Right lung (tissue), 10 donors: ENCODE data around the gene ENOSF1. TPM values are rescaled to one million over a fixed set of nuclear protein-coding genes. Genes with fewer than 3 reads are reported as not detected.
"Not testable (repeated sequence)": the region's sequence is repeated elsewhere in the genome, so short reads cannot be mapped to it uniquely, and the experiment has no call there.

Experiments used
- DNase-seq, 2 donors: peaks; one replicate each; pipeline ENCODE4 v3.0.0-alpha.2; 2013
- long read RNA-seq, 8 donors: transcript quantifications; one replicate each; lab custom pipeline, GENCODE V29; 2026
- polyA plus RNA-seq, 5 donors: library from polyadenylated mRNA; unstranded; fragments of 120-200 nt; gene quantifications; one replicate each; pipeline versions ENCODE4 v1.2.1 to v1.2.3, GENCODE V29; 2013; ENCODE audit warnings: inconsistent platforms in 1 of 5, low replicate concordance in 1 of 5; ENCODE audit not compliant: insufficient read length in 5 of 5, insufficient read depth in 1 of 5

ENOSF1 gene
- 100 to 1,000 TPM; 100 to 128 (median 116) TPM for polyA plus RNA-seq
- long read RNA-seq, donor 1, partial matches to known transcripts, result 0 of 9 reads
- long read RNA-seq, donor 1, other reads (novel, unspliced or antisense), result 0 of 9 reads
- long read RNA-seq, donor 2, full-length matches to known transcripts, result 7 of 172 reads
- long read RNA-seq, donor 2, partial matches to known transcripts, result 24 of 172 reads
- long read RNA-seq, donor 2, other reads (novel, unspliced or antisense), result 141 of 172 reads
- long read RNA-seq, donor 3, partial matches to known transcripts, result 455 of 469 reads
- long read RNA-seq, donor 3, other reads (novel, unspliced or antisense), result 0 of 469 reads
- long read RNA-seq, donor 4, full-length matches to known transcripts, result 8 of 8 reads
- long read RNA-seq, donor 4, partial matches to known transcripts, result 0 of 8 reads
- long read RNA-seq, donor 4, other reads (novel, unspliced or antisense), result 0 of 8 reads
- long read RNA-seq, donor 5, transcript ENOSF1-213 (3 exons, 443 nt), result major isoform, 9 of 33 reads
- long read RNA-seq, donor 5, partial matches to known transcripts, result 14 of 33 reads
- long read RNA-seq, donor 5, other reads (novel, unspliced or antisense), result 0 of 33 reads
- long read RNA-seq, donor 6, partial matches to known transcripts, result 21 of 33 reads
- long read RNA-seq, donor 6, other reads (novel, unspliced or antisense), result 0 of 33 reads
- long read RNA-seq, donor 7, full-length matches to known transcripts, result 9 of 9 reads
- long read RNA-seq, donor 7, partial matches to known transcripts, result 0 of 9 reads
- long read RNA-seq, donor 7, other reads (novel, unspliced or antisense), result 0 of 9 reads
- long read RNA-seq, donor 8, partial matches to known transcripts, result 0 of 3 reads
- long read RNA-seq, donor 8, other reads (novel, unspliced or antisense), result 0 of 3 reads

DNA sequence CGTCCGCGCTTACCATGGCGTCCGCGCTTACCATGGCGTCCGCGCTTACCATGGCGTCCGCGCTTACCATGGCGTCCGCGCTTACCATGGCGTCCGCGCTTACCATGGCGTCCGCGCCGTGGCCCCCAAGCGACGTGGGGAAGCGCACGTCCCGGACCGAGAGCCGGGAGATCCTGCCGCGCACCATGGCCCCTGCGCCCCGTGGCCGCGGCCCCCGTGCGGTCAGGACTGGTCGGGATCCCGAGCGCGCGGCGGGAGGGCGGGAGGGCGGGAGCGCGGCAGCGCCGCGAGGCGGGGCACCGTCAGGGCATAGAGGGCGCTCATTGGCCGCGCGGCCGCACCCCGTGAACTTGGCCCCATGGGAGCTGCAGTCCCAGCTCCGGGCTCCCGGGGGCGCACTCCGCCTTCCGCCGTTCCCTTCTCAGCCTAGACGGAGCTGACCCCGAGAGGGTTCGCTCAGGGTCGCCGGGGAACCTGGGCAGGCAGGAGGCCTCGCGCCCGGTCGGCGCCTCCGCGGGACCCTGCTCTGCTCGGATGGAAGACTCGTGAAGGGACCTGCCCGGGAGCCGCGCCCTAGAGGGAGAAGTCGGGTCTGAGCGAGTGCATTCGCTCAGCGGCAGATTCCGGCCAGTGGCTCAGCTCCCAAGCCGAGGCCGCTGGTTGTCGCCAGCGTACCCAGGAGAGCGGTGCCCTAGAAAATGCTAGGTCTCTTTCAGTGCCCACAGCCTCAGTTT lies at the start of gene ENOSF1:
Gene ENOSF1, minus strand, starts transcription at position 230 of the 734 bp plus-strand sequence. Its CDS starts 43 bp downstream, at position 187.
- DNase-seq, result peak; percentile 75 to 85

- not testable (repeated sequence) for DNase-seq
Observed at GRCh38 chr18:759864-760263, 47.4 kb upstream of the ENOSF1 start.

DNA sequence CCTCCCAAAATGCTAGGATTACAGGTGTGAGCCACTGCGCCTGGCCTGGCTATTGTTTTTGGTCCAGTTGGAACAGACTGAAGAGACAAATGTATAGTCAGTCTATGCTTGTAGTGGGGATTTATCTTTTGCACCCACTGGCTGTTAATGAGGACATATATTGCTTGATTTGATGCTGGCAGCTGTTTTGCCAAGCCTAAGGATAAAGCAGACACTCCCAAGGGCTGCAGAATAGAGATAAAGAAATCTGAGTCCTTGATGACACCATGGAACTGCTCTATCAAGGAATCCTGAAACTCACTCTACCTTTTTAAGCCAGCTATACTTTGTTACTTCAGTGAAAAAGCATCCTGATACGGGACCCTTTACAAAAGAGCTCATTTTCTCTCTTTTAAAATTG lies 43.1 kb upstream of the ENOSF1 start:
- DNase-seq, result no peak

- no peak for DNase-seq
Observed at GRCh38 chr18:754656-755055, 42.2 kb upstream of the ENOSF1 start.

GRCh38 chr18:750456-750855 lies 38.0 kb upstream of the ENOSF1 start:
- no peak for DNase-seq

GRCh38 chr18:744832-745597 lies 32.6 kb upstream of the ENOSF1 start:
- no peak for DNase-seq

- peak; percentile 12 to 32 for DNase-seq
Observed at GRCh38 chr18:741931-742512, 29.6 kb upstream of the ENOSF1 start.

GRCh38 chr18:732371-732770 lies 19.9 kb upstream of the ENOSF1 start:
- DNase-seq, result no peak

- no peak for DNase-seq
Observed at GRCh38 chr18:731185-731584, 18.8 kb upstream of the ENOSF1 start.

GRCh38 chr18:730692-731091 lies 18.3 kb upstream of the ENOSF1 start:
- DNase-seq, result no peak

DNA sequence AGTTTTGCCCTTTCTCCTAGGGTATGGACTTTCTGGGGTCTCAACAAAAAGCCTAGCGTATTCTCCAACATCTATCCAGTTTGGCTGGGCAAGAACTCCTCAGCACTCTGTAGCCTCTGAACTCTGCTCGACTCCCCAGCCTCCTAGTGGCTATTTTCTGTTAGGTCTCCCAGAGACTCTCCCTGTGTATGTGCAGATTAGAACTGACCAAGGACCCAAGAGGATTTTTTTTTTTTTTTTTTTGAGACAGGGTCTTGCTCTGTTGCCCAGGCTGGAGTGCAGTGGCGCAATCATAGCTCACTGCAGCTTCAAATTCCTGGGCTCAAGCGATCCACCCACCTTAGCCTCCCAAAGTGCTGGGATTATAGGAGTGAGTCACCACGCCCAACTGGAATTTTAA lies 17.7 kb upstream of the ENOSF1 start:
- not testable (repeated sequence) for DNase-seq

GRCh38 chr18:725646-726045 lies 13.2 kb upstream of the ENOSF1 start:
- DNase-seq, result no peak

DNA sequence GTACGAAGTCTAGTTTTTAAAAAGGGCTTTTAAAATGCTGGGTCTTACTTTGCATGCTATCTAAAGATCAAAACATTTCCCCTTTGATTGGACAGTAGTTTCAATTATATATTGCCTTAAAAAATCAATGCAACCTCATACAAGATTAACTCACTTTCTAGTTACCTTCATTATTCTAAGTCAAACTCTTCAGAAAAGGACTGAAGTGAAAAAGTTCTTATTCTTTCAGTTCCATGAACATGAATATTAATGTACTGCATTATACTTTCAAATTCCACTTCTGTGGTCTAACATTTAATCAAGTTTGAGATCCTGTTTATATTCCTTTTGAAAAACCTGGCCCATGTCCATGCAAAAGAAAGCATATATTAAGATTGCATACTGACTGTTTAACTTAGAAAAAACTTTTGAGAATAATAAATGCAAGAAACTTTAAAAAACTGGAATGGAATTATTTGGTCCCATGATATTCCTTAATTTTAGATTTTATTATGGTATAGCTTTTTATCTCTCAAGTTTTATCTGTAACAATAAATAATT lies 11.2 kb upstream of the ENOSF1 start:
- DNase-seq, result no peak

GRCh38 chr18:717003-717402 lies 4.6 kb upstream of the ENOSF1 start:
- no peak for DNase-seq

DNA sequence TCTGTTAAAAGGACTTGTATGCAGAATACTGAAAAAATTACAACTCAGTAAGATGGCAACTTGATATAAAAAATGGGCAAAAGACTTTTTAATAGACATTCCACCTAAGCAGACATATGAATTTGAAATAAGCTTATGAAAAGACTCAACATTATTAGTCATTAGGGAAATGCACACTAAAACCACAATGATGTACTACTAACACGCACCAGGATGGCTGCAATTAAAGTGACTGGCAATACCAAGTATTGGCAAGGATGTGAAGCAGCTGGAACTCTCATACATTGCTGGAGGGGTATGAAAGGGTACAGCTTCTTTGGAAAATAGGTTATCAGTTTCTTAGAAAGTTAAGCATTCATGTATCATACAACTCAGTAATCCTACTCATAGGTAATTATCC lies 3.2 kb upstream of the ENOSF1 start:
- no peak for DNase-seq

DNA sequence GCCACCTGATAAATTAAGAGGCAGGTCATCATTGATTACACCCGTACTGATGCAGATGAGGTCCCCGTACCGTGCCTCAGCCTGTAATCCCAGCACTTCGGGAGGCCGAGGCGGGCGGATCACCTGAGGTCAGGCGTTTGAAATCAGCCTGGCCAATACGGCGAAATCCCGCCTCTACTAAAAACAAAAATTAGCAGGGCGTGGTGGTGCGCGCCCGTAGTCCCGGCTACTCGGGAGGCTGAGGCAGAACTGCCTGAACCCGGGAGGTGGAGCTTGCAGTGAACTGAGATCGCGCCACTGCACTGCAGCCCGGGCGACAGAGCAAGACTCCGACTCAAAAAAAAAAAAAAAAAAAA lies 683 bp upstream of the ENOSF1 start:
- no peak for DNase-seq

- peak; percentile 76 for DNase-seq
Observed at GRCh38 chr18:711657-712400, 601 bp downstream of the ENOSF1 start.

DNA sequence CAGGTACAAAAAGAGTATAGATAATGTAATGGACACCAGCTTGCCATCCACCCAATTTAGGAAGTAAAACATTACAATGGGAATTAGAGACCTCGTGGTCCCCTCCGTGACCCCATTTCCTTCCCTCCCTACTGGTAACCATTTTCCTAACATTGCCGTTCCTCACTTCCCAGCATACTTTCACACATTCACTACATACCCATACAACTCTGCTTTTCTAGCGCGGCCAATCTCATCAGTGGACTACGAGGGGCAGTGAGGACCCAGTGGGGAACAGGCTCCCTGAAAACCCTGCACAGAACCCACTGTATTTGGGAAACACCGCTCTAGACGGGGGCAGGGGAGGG lies 1.1 kb downstream of the ENOSF1 start:
- DNase-seq, result peak in 1 of 2 donors; percentile 42

GRCh38 chr18:710418-711300 lies 1.8 kb downstream of the ENOSF1 start:
- no peak for DNase-seq
